ENCODE measurements around the gene ATP1B4. TPM values are rescaled to one million over a fixed set of nuclear protein-coding genes. Genes with fewer than 3 reads are reported as not detected.

The ATP1B4 gene
- polyA plus RNA-seq, 3 donors: 0.01 TPM; not detected in 2

DNA sequence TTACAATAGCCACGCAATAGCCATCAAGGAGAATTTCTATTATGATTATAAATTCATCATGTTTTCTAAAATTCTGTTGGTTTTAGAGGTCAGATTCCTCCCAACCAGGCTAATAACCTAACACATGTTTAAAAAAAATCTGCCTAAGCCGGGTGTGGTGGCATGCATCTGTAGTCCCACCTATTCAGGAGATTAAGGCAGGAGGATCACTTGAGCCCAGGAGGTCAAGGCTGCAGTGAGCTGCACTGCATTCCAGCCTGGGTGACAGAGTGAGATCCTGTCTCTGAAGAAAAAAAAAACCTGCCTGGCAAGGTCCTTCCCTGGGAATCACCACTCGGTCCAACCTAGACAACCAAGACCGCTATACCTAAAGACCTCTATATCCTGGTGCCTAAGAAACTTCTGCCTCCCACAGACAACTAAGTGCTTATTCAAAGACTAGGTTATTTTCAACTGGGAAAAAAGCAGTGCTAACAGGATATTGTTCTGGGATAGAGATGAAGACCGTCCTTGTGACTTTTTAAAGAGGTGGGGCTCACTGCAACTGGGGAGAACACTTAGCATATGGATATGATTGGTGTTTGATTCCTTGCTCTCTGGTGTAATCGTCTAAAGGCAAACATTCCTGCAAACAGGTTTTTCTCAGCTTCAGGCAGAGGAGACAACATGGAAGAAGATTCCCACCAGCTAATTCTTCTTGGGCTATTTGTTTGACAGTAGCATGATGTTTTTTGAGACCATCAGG lies 18.2 kb downstream of the ATP1B4 start:
- intact Hi-C loops (cut with micrococcal nuclease): no loop called here
- peaks cover 0 to 8% (median 0%) of the 10 kb centered on the region in 3 donors for H3K27me3 Mint-ChIP-seq (ENCODE audit: low read depth in 3 of 3)
- H3K9ac ChIP-seq (ENCODE audit: insufficient read depth, low read length, poor library complexity, severe bottlenecking): no peak overlapping the region
- no peak for DNase-seq
- peaks cover 0 to 3% (median 2%) of the 10 kb centered on the region in 7 donors for H3K9me3 Mint-ChIP-seq
- no peaks in the 10 kb centered on the region for H3K36me3 ChIP-seq (replicated peaks in 1 of 2; ENCODE audit: control insufficient read depth in 1 of 2, insufficient read depth in 2 of 2, low read length in 2 of 2)
- no peak overlapping the region for H3K4me2 ChIP-seq (replicated peaks; ENCODE audit: extremely low read depth, low read length, poor library complexity, severe bottlenecking)
- no peaks in the 10 kb centered on the region for H3K27me3 ChIP-seq (ENCODE audit: control insufficient read depth in 2 of 2, insufficient read depth in 2 of 2, low read length in 2 of 2)
- no peak overlapping the region for H2AFZ ChIP-seq (ENCODE audit: insufficient read depth, low read depth, low read length, poor library complexity, severe bottlenecking)
- no peaks in the 10 kb centered on the region for H3K79me2 ChIP-seq (ENCODE audit: insufficient read depth, low read length)
- H3K27ac Mint-ChIP-seq: peak overlapping the region in 1 of 7 donors; percentile 47
- no peaks in the 10 kb centered on the region for H3K9me3 ChIP-seq (replicated peaks in 1 of 2; ENCODE audit: control insufficient read depth in 1 of 2, insufficient read depth in 1 of 2, low read length in 2 of 2)
- no peaks in the 10 kb centered on the region for H4K20me1 ChIP-seq (ENCODE audit: insufficient read depth, low read length)
- WGBS (ENCODE audit: insufficient coverage): no CpG with 5 or more reads among the region's 6 CpGs
- H3K4me1 Mint-ChIP-seq: no peaks in the 10 kb centered on the region
- H3K4me1 ChIP-seq (ENCODE audit: control insufficient read depth in 1 of 2, insufficient read depth in 2 of 2, low read length in 2 of 2): no peaks in the 10 kb centered on the region
- no peak overlapping the region for H3K4me3 Mint-ChIP-seq
- no peaks in the 10 kb centered on the region for H3K36me3 Mint-ChIP-seq
- TF ChIP-seq, protein P1, sequence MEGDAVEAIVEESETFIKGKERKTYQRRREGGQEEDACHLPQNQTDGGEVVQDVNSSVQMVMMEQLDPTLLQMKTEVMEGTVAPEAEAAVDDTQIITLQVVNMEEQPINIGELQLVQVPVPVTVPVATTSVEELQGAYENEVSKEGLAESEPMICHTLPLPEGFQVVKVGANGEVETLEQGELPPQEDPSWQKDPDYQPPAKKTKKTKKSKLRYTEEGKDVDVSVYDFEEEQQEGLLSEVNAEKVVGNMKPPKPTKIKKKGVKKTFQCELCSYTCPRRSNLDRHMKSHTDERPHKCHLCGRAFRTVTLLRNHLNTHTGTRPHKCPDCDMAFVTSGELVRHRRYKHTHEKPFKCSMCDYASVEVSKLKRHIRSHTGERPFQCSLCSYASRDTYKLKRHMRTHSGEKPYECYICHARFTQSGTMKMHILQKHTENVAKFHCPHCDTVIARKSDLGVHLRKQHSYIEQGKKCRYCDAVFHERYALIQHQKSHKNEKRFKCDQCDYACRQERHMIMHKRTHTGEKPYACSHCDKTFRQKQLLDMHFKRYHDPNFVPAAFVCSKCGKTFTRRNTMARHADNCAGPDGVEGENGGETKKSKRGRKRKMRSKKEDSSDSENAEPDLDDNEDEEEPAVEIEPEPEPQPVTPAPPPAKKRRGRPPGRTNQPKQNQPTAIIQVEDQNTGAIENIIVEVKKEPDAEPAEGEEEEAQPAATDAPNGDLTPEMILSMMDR (IDR thresholded peaks at IDR 0.05): no peak
- no peak overlapping the region for H3K27ac ChIP-seq (ENCODE audit: low read depth in 1 of 2, low read length in 2 of 2)
- H3K4me3 ChIP-seq (replicated peaks in 1 of 3; ENCODE audit: low read depth in 2 of 3, low read length in 3 of 3): no peak overlapping the region

DNA sequence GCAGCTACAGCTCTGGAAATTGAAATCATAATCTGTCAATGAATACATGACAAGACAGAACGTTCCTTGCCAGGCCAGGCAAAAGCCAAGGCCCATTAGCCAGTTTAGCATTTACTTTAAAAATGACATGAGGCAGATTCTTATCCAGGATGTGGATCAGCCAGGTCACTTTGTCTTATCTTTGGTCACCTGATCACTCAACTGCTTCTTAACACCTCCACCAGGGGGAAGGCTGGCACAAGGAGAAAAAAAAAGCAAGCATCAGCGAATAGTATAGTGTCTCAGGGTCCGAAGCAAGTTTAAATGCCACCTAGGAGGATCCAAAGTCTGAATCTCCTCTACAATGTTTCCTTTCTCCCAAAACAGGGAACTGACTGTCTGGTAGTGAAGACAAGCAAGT lies 18.8 kb downstream of the ATP1B4 start:
- H3K4me3 Mint-ChIP-seq: no peak overlapping the region
- Histone ChIP-seq H3K79me2 (ENCODE audit: insufficient read depth, low read length) (no peaks in the 10 kb centered on the region), H3K4me1 (ENCODE audit: control insufficient read depth in 1 of 2, insufficient read depth in 2 of 2, low read length in 2 of 2) (no peaks in the 10 kb centered on the region), H3K36me3 (replicated peaks in 1 of 2; ENCODE audit: control insufficient read depth in 1 of 2, insufficient read depth in 2 of 2, low read length in 2 of 2) (no peaks in the 10 kb centered on the region), H3K9ac (ENCODE audit: insufficient read depth, low read length, poor library complexity, severe bottlenecking) (no peak overlapping the region), H2AFZ (ENCODE audit: insufficient read depth, low read depth, low read length, poor library complexity, severe bottlenecking) (no peak overlapping the region), H3K4me3 (replicated peaks in 1 of 3; ENCODE audit: low read depth in 2 of 3, low read length in 3 of 3) (no peak overlapping the region), H4K20me1 (ENCODE audit: insufficient read depth, low read length) (no peaks in the 10 kb centered on the region), H3K27me3 (ENCODE audit: control insufficient read depth in 2 of 2, insufficient read depth in 2 of 2, low read length in 2 of 2) (no peaks in the 10 kb centered on the region), H3K27ac (ENCODE audit: low read depth in 1 of 2, low read length in 2 of 2) (no peak overlapping the region), H3K4me2 (replicated peaks; ENCODE audit: extremely low read depth, low read length, poor library complexity, severe bottlenecking) (no peak overlapping the region), H3K9me3 (replicated peaks in 1 of 2; ENCODE audit: control insufficient read depth in 1 of 2, insufficient read depth in 1 of 2, low read length in 2 of 2) (no peaks in the 10 kb centered on the region)
- DNase-seq: peak; percentile 2 to 6 (median 3)
- TF ChIP-seq, protein P1 (IDR thresholded peaks at IDR 0.05): peak; percentile 14
- H3K27me3 Mint-ChIP-seq (ENCODE audit: low read depth in 3 of 3): peaks cover 0 to 8% (median 0%) of the 10 kb centered on the region in 3 donors
- H3K27ac Mint-ChIP-seq: no peak overlapping the region
- H3K4me1 Mint-ChIP-seq: no peaks in the 10 kb centered on the region
- peaks cover 0 to 3% (median 2%) of the 10 kb centered on the region in 7 donors for H3K9me3 Mint-ChIP-seq
- intact Hi-C loops (cut with micrococcal nuclease): no loop called here
- no CpG with 5 or more reads among the region's 3 CpGs for WGBS (ENCODE audit: insufficient coverage)
- H3K36me3 Mint-ChIP-seq: no peaks in the 10 kb centered on the region
